HPDE6-E6E7 (cell line): Measurements from ENCODE around the gene CLSTN1.

Experiments used
- DNase-seq: peaks from one replicate; pipeline ENCODE4 v3.0.0; 2011; ENCODE audit warnings: missing footprints; ENCODE audit errors: extremely low spot score

CLSTN1 gene

GRCh38 chr1:9730096-9730901 is 93.5 kb downstream of the CLSTN1 start:
- no peak for DNase-seq

- no peak for DNase-seq
Measured at GRCh38 chr1:9729523-9729922, 94.2 kb downstream of the CLSTN1 start.

- DNase-seq: no peak
Measured at GRCh38 chr1:9728451-9729295, 95.1 kb downstream of the CLSTN1 start.

- no peak for DNase-seq
Measured at GRCh38 chr1:9726905-9727595, 96.7 kb downstream of the CLSTN1 start.

- no peak for DNase-seq
Measured at GRCh38 chr1:9726406-9726805, 97.4 kb downstream of the CLSTN1 start.

- DNase-seq: peak; percentile 67
Measured at GRCh38 chr1:9724706-9725476, 98.9 kb downstream of the CLSTN1 start.

GRCh38 chr1:9723926-9724325 is 99.8 kb downstream of the CLSTN1 start:
- no peak for DNase-seq

- DNase-seq: no peak
Measured at GRCh38 chr1:9723068-9723805, 100.5 kb downstream of the CLSTN1 start.

GRCh38 chr1:9722378-9722749 is 101.4 kb downstream of the CLSTN1 start:
- DNase-seq: no peak

- no peak for DNase-seq
Measured at GRCh38 chr1:9721606-9722377, 102.0 kb downstream of the CLSTN1 start.

- DNase-seq: no peak
Measured at GRCh38 chr1:9720785-9721605, 102.8 kb downstream of the CLSTN1 start.

GRCh38 chr1:9719978-9720722 is 103.6 kb downstream of the CLSTN1 start:
- no peak for DNase-seq

GRCh38 chr1:9718006-9718680 is 105.6 kb downstream of the CLSTN1 start:
- DNase-seq: no peak

- no peak for DNase-seq
Measured at GRCh38 chr1:9717193-9718005, 106.4 kb downstream of the CLSTN1 start.

- no peak for DNase-seq
Measured at GRCh38 chr1:9716404-9717192, 107.2 kb downstream of the CLSTN1 start.

- DNase-seq: no peak
Measured at GRCh38 chr1:9715536-9716226, 108.1 kb downstream of the CLSTN1 start.
